Measurements from ENCODE around the gene LPP.

LPP gene

DNA sequence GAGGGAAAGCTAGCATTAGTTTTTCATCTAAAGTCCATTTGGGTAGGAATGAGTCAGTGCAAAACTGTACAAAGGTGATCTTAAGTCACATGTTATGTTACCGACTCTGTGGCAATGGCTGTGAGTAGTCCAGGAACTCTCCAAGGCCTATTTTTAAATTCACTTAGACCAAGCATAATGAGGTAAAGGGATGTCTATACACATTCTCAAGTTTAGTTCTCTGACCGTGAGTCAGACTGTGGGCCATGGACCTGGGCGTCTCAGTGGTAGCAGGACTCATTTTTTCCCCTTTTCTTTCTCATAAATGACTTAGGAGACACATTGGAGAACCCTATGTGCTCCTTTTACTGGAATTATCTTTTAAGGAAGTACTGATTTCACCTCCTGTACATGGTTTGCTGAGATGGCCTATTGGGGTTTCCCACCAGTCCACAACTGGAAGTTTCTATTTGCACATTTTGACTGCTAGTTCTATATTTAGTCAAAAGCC lies 529.1 kb downstream of the LPP start:
- Histone ChIP-seq H3K27me3 (ENCODE audit: control insufficient read depth, insufficient read depth, low read length) (no peaks in the 10 kb centered on the region), H3K27ac (ENCODE audit: low read depth, low read length) (no peak overlapping the region), H3K9me3 (ENCODE audit: control insufficient read depth, insufficient read depth, low read depth, low read length) (no peaks in the 10 kb centered on the region), H3K9ac (ENCODE audit: low read length) (no peak overlapping the region), H3K36me3 (ENCODE audit: control insufficient read depth, insufficient read depth, low read length) (no peaks in the 10 kb centered on the region), H3K4me3 (ENCODE audit: low read depth, low read length) (no peak overlapping the region), H3K4me1 (ENCODE audit: control insufficient read depth, insufficient read depth, low read length) (peaks cover 20% of the 10 kb centered on the region)

DNA sequence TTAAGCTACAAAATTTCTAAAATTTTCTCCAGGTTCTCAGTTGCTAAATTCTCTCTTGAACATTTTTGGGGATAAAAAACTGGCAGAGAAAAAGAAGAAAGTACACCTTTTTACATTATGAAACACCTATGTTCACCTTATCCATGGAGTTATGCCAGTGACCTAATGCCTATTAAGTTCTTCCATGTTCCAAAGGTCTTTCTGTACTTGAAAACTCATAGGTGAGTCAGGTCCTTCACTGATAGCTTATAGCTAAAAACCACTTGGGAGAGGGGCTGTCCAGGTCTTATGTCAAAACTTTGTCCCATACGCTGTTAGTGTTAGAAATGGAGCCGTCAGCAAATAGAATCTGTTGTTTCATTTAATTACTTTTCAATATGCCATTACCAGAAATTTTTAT lies 530.3 kb downstream of the LPP start:
- Histone ChIP-seq H3K4me3 (ENCODE audit: low read depth, low read length) (no peak overlapping the region), H3K27ac (ENCODE audit: low read depth, low read length) (no peak overlapping the region), H3K4me1 (ENCODE audit: control insufficient read depth, insufficient read depth, low read length) (peaks cover 19% of the 10 kb centered on the region), H3K9me3 (ENCODE audit: control insufficient read depth, insufficient read depth, low read depth, low read length) (no peaks in the 10 kb centered on the region), H3K36me3 (ENCODE audit: control insufficient read depth, insufficient read depth, low read length) (no peaks in the 10 kb centered on the region), H3K27me3 (ENCODE audit: control insufficient read depth, insufficient read depth, low read length) (no peaks in the 10 kb centered on the region), H3K9ac (ENCODE audit: low read length) (no peak overlapping the region)

DNA sequence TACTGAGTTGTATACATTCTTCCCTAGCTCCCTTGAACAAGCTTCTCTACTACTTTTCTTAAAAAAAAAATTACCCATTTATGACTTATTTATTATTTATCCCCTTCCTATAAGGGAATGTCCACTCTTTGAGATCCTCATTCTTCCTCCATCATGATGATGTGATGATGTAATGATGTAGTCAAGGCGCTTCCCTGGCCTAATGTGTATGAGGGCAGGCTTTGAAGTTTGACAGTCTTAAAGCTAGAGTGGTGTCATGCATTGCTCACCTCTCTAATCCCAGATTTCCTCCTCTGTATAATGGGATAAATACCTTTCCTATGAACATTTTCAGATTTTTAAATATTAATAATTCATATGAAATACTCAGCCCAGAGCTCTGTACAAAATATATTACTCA lies 531.8 kb downstream of the LPP start:
- no peak overlapping the region for H3K27ac ChIP-seq (ENCODE audit: low read depth, low read length)
- H3K9me3 ChIP-seq (ENCODE audit: control insufficient read depth, insufficient read depth, low read depth, low read length) = no peaks in the 10 kb centered on the region
- no peak overlapping the region for H3K9ac ChIP-seq (ENCODE audit: low read length)
- no peaks in the 10 kb centered on the region for H3K27me3 ChIP-seq (ENCODE audit: control insufficient read depth, insufficient read depth, low read length)
- peaks cover 8% of the 10 kb centered on the region for H3K4me1 ChIP-seq (ENCODE audit: control insufficient read depth, insufficient read depth, low read length)
- H3K36me3 ChIP-seq (ENCODE audit: control insufficient read depth, insufficient read depth, low read length) = no peaks in the 10 kb centered on the region
- no peak overlapping the region for H3K4me3 ChIP-seq (ENCODE audit: low read depth, low read length)

DNA sequence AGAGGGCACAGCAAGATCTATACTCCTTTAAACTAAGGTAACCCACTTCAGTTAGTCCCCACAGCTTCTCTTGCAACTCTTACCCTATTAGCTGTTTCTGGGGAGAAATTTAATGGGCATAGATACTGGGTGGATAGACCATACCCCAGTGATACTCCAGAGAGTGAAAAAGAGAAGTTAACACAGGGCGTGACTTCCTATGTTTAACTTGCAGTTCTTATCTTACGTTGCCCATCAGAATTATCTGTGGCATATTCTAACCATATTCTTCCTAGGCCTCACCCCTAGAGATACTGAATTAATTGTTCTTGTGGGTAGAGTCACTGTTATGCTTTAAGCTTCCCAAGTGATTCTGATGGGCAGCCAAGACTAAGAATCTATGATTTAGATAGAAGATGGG lies 532.4 kb downstream of the LPP start:
- no peaks in the 10 kb centered on the region for H3K27me3 ChIP-seq (ENCODE audit: control insufficient read depth, insufficient read depth, low read length)
- no peak overlapping the region for H3K4me3 ChIP-seq (ENCODE audit: low read depth, low read length)
- no peaks in the 10 kb centered on the region for H3K9me3 ChIP-seq (ENCODE audit: control insufficient read depth, insufficient read depth, low read depth, low read length)
- no peak overlapping the region for H3K27ac ChIP-seq (ENCODE audit: low read depth, low read length)
- H3K4me1 ChIP-seq (ENCODE audit: control insufficient read depth, insufficient read depth, low read length) = peaks cover 8% of the 10 kb centered on the region
- no peaks in the 10 kb centered on the region for H3K36me3 ChIP-seq (ENCODE audit: control insufficient read depth, insufficient read depth, low read length)
- H3K9ac ChIP-seq (ENCODE audit: low read length) = no peak overlapping the region

DNA sequence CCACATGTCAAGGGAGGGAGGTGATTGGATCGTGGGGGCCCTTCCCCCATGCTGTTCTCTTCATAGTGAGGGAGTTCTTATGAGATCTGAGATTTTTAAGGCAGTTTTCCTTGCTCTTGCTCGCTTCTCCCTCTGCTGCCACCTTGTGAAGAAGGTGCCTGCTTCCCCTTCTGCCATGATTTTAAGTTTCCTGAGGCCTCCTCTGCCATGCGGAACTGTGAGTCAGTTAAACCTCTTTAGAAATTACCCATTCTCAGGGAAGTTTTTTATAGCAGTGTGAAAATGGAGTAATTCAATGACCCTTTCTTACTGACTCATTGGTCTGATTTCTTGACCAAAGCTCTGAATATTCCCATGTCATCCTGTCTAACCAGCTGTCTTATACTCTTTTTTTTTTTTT lies 533.4 kb downstream of the LPP start:
- no peaks in the 10 kb centered on the region for H3K9me3 ChIP-seq (ENCODE audit: control insufficient read depth, insufficient read depth, low read depth, low read length)
- H3K9ac ChIP-seq (ENCODE audit: low read length) = no peak overlapping the region
- no peaks in the 10 kb centered on the region for H3K36me3 ChIP-seq (ENCODE audit: control insufficient read depth, insufficient read depth, low read length)
- peaks cover 12% of the 10 kb centered on the region for H3K4me1 ChIP-seq (ENCODE audit: control insufficient read depth, insufficient read depth, low read length)
- no peak overlapping the region for H3K27ac ChIP-seq (ENCODE audit: low read depth, low read length)
- no peaks in the 10 kb centered on the region for H3K27me3 ChIP-seq (ENCODE audit: control insufficient read depth, insufficient read depth, low read length)
- H3K4me3 ChIP-seq (ENCODE audit: low read depth, low read length) = no peak overlapping the region

DNA sequence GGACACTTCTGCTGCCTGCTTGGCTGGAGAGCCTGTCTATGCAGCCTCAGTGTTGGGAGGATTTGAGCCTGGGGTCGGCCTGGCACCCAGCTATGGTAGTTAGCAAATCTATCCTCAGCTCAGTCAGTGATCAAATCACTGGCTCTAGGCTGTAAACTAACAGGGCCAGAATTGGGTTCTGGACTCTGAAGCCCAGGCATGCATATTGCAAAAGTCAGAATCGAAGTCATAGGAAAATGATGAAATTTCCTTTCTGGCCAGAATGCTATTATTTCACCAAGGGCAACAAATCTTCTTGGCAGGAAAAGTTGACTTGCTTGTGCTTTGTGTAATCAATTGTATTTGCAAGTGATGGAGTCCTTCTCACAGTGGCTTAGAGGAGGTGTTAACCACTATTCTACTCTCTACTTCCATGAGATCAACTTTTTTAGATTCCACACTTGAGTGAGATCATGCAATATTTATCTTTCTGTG lies 535.2 kb downstream of the LPP start:
- H3K27ac ChIP-seq (ENCODE audit: low read depth, low read length) = no peak overlapping the region
- H3K9me3 ChIP-seq (ENCODE audit: control insufficient read depth, insufficient read depth, low read depth, low read length) = no peaks in the 10 kb centered on the region
- H3K36me3 ChIP-seq (ENCODE audit: control insufficient read depth, insufficient read depth, low read length) = no peaks in the 10 kb centered on the region
- H3K27me3 ChIP-seq (ENCODE audit: control insufficient read depth, insufficient read depth, low read length) = no peaks in the 10 kb centered on the region
- no peak overlapping the region for H3K9ac ChIP-seq (ENCODE audit: low read length)
- no peak overlapping the region for H3K4me3 ChIP-seq (ENCODE audit: low read depth, low read length)
- H3K4me1 ChIP-seq (ENCODE audit: control insufficient read depth, insufficient read depth, low read length) = peaks cover 12% of the 10 kb centered on the region

DNA sequence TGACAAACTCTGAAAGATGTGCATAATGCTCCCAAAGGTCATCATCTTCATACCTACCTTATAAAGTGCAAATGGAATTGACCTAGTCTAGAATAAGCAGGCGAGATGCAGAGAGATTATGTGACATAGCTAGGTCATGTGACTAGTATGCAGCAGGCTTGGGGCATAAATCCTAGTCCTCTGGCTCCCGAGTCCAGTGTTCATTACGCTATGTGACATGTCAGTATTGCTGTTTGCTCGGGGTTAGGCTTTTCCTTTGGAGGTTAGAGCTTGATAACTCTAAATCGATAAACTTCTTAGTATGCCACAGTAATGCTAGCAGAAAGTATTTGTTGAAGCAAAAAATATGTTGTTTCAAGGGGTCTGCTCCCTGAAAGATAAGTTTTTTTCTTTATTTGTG lies 536.1 kb downstream of the LPP start:
- no peaks in the 10 kb centered on the region for H3K9me3 ChIP-seq (ENCODE audit: control insufficient read depth, insufficient read depth, low read depth, low read length)
- no peak overlapping the region for H3K9ac ChIP-seq (ENCODE audit: low read length)
- H3K36me3 ChIP-seq (ENCODE audit: control insufficient read depth, insufficient read depth, low read length) = no peaks in the 10 kb centered on the region
- no peaks in the 10 kb centered on the region for H3K27me3 ChIP-seq (ENCODE audit: control insufficient read depth, insufficient read depth, low read length)
- peaks cover 12% of the 10 kb centered on the region for H3K4me1 ChIP-seq (ENCODE audit: control insufficient read depth, insufficient read depth, low read length)
- no peak overlapping the region for H3K27ac ChIP-seq (ENCODE audit: low read depth, low read length)
- H3K4me3 ChIP-seq (ENCODE audit: low read depth, low read length) = no peak overlapping the region

DNA sequence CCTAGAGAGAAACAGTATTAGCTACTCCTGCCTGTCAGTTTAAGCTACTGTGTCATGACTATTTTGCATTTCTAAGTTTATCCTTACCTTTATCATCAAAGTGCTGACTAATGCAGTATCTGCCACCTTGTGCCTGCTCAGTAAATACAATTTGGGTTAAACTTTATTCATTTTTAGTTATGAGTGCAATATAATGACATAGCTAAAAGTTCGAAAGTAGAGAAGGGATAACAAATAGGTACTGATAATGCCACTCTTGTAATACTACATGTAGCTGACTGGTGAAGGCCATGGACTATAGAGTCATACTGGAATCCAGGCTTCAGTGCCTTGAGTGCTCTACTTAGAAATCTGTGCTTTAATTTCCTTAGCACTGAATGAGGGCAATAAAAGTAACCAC lies 537.0 kb downstream of the LPP start:
- peaks cover 14% of the 10 kb centered on the region for H3K4me1 ChIP-seq (ENCODE audit: control insufficient read depth, insufficient read depth, low read length)
- no peaks in the 10 kb centered on the region for H3K27me3 ChIP-seq (ENCODE audit: control insufficient read depth, insufficient read depth, low read length)
- no peak overlapping the region for H3K27ac ChIP-seq (ENCODE audit: low read depth, low read length)
- no peaks in the 10 kb centered on the region for H3K36me3 ChIP-seq (ENCODE audit: control insufficient read depth, insufficient read depth, low read length)
- no peak overlapping the region for H3K4me3 ChIP-seq (ENCODE audit: low read depth, low read length)
- H3K9ac ChIP-seq (ENCODE audit: low read length) = no peak overlapping the region
- H3K9me3 ChIP-seq (ENCODE audit: control insufficient read depth, insufficient read depth, low read depth, low read length) = no peaks in the 10 kb centered on the region

DNA sequence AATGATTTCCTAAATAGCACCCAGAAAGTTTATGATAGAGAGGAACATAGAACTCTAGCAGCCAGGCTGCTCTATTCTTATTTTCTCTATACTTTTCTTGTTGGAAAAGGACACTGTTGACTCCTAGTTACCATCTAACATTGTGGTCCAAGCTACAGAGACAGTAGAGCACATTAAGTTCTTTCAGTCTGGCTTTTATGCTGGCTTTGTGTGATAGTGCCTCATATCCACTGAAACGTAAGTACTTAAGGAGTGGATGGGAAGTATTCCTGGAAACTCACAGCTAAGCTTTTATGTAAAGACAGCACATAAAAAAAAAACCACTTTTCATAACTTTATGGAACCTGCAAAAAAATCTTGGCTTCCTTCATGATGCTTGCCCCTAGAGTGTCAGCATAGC lies 537.7 kb downstream of the LPP start:
- no peak overlapping the region for H3K27ac ChIP-seq (ENCODE audit: low read depth, low read length)
- H3K36me3 ChIP-seq (ENCODE audit: control insufficient read depth, insufficient read depth, low read length) = no peaks in the 10 kb centered on the region
- H3K9ac ChIP-seq (ENCODE audit: low read length) = no peak overlapping the region
- H3K27me3 ChIP-seq (ENCODE audit: control insufficient read depth, insufficient read depth, low read length) = no peaks in the 10 kb centered on the region
- no peak overlapping the region for H3K4me3 ChIP-seq (ENCODE audit: low read depth, low read length)
- peaks cover 15% of the 10 kb centered on the region for H3K4me1 ChIP-seq (ENCODE audit: control insufficient read depth, insufficient read depth, low read length)
- H3K9me3 ChIP-seq (ENCODE audit: control insufficient read depth, insufficient read depth, low read depth, low read length) = no peaks in the 10 kb centered on the region

DNA sequence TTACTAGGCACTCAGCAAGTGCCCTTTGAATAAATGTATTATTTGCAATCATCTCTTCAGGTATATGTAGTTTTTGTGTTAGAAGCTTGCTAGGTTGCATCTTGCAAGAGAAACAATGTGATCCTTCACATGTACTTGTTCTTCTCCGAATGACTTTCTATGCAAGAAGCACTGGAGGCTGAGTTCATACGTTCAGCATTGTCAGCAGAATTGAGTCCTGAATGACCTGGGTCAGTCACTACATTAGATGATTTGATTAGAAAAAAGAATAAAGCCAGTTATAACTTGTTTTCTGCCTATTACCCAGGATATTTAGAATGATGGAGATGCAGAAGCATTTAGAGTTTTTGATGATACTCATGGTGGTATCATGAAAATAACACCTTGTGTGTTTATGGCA lies 538.7 kb downstream of the LPP start:
- Histone ChIP-seq H3K9me3 (ENCODE audit: control insufficient read depth, insufficient read depth, low read depth, low read length) (no peaks in the 10 kb centered on the region), H3K36me3 (ENCODE audit: control insufficient read depth, insufficient read depth, low read length) (no peaks in the 10 kb centered on the region), H3K9ac (ENCODE audit: low read length) (no peak overlapping the region), H3K27ac (ENCODE audit: low read depth, low read length) (no peak overlapping the region), H3K4me3 (ENCODE audit: low read depth, low read length) (no peak overlapping the region), H3K27me3 (ENCODE audit: control insufficient read depth, insufficient read depth, low read length) (no peaks in the 10 kb centered on the region), H3K4me1 (ENCODE audit: control insufficient read depth, insufficient read depth, low read length) (peaks cover 14% of the 10 kb centered on the region; the same call in 1 of the 2 replicates)

DNA sequence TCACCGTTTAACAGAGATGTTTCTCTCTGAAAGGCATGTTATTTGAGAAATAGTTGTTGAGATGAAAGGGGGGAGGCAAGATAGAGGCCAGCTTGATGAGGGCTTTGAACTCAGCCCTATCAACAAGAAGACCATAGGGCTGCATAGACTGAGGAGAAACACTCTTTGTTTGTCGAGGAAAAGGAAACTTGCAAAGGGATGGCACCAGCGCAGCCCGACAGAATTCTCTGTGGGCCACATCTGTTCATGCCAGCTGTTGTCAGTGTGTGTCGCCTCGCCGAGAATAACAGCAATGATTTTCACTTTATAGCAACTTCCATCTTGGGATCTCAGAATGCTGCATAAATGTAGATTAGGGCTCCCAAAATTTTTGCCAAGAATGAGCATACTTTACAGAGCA lies 539.5 kb downstream of the LPP start:
- Histone ChIP-seq H3K27me3 (ENCODE audit: control insufficient read depth, insufficient read depth, low read length) (no peaks in the 10 kb centered on the region), H3K9me3 (ENCODE audit: control insufficient read depth, insufficient read depth, low read depth, low read length) (no peaks in the 10 kb centered on the region), H3K36me3 (ENCODE audit: control insufficient read depth, insufficient read depth, low read length) (no peaks in the 10 kb centered on the region), H3K9ac (ENCODE audit: low read length) (no peak overlapping the region), H3K27ac (ENCODE audit: low read depth, low read length) (no peak overlapping the region), H3K4me3 (ENCODE audit: low read depth, low read length) (no peak overlapping the region), H3K4me1 (ENCODE audit: control insufficient read depth, insufficient read depth, low read length) (peaks cover 14% of the 10 kb centered on the region; the same call in 1 of the 2 replicates)

DNA sequence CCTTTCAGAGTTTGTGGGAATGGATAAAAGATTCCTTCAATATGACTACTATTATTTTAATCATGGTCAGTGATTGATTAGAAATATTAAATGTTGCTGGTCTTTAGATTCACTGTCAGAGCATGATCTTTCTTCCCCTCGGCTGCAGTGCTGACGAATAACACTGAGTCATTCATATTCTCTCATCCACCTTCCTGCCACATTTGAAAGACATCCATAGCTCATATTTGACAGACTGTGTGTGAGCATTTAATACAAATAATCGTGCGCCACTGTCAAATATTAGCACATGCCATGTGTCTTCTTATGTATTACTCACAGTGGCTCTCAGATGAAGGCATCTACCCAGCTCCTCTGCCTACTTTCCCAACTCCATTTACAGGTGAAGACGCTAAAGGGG lies 541.3 kb downstream of the LPP start:
- Histone ChIP-seq H3K27me3 (ENCODE audit: control insufficient read depth, insufficient read depth, low read length) (no peaks in the 10 kb centered on the region), H3K36me3 (ENCODE audit: control insufficient read depth, insufficient read depth, low read length) (no peaks in the 10 kb centered on the region), H3K9ac (ENCODE audit: low read length) (no peak overlapping the region), H3K27ac (ENCODE audit: low read depth, low read length) (no peak overlapping the region), H3K4me3 (ENCODE audit: low read depth, low read length) (no peak overlapping the region), H3K9me3 (ENCODE audit: control insufficient read depth, insufficient read depth, low read depth, low read length) (no peaks in the 10 kb centered on the region), H3K4me1 (ENCODE audit: control insufficient read depth, insufficient read depth, low read length) (peaks cover 14% of the 10 kb centered on the region; the same call in 1 of the 2 replicates)
